SH-SY5Y (cell line): ENCODE measurements around the gene AUP1.

ENCODE experiments used
- GATA2 ChIP-seq: IDR thresholded peaks from 2 replicates; pipeline ENCODE4 v1.6.1; 2011; ENCODE audit warnings: mild to moderate bottlenecking, low read depth, low read length
- GATA3 ChIP-seq: IDR thresholded peaks from 2 replicates; pipeline ENCODE4 v1.6.1; 2011; ENCODE audit warnings: low read depth, mild to moderate bottlenecking, low read length, moderate library complexity

AUP1 gene

GRCh38 chr2:74516650-74517049 is 12.9 kb downstream of the AUP1 start:
- TF ChIP-seq GATA2 (no peak), GATA3 (no peak)

- TF ChIP-seq GATA2 (no peak), GATA3 (no peak)
Measured at GRCh38 chr2:74515981-74516633, 13.4 kb downstream of the AUP1 start.

DNA sequence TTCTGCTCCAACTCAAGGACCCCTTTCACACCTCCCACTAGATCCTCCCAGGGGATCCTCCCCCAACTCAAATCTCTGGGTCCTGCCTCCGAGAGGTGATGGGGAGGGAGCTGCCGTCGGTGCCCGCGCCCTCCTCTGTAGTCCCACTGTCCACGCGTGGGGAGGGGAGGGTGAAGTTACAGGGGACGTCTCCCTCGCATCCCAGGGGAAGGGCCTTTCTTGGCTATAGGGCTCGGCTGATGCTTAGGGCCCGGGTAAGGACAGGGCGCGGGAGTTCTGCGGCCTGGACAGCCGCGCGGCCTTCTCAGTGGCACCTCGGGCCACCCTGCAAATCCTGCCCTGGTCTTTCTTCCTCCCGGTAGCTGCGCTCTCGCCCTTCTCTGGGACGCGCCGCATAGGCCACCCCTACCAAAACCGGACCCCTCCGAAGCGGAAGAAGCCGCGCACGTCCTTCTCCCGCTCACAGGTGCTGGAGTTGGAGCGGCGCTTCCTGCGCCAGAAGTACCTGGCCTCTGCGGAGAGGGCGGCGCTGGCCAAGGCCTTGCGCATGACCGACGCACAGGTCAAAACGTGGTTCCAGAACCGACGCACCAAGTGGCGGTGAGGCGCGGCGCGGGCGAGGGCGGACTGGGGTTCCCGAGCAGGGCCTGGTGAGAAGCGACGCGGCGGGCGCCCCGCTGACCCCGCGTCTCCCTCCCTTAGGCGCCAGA is 14.1 kb downstream of the AUP1 start:
- TF ChIP-seq GATA2 (no peak), GATA3 (no peak)

- TF ChIP-seq GATA2 (no peak; the same call in 1 of the 2 replicates), GATA3 (no peak)
Measured at GRCh38 chr2:74514368-74515270, 14.9 kb downstream of the AUP1 start, which contains the start of gene TLX2. Gene TLX2 (plus strand): TSS chr2:74514450. CDS start chr2:74514807, 357 bp downstream.

DNA sequence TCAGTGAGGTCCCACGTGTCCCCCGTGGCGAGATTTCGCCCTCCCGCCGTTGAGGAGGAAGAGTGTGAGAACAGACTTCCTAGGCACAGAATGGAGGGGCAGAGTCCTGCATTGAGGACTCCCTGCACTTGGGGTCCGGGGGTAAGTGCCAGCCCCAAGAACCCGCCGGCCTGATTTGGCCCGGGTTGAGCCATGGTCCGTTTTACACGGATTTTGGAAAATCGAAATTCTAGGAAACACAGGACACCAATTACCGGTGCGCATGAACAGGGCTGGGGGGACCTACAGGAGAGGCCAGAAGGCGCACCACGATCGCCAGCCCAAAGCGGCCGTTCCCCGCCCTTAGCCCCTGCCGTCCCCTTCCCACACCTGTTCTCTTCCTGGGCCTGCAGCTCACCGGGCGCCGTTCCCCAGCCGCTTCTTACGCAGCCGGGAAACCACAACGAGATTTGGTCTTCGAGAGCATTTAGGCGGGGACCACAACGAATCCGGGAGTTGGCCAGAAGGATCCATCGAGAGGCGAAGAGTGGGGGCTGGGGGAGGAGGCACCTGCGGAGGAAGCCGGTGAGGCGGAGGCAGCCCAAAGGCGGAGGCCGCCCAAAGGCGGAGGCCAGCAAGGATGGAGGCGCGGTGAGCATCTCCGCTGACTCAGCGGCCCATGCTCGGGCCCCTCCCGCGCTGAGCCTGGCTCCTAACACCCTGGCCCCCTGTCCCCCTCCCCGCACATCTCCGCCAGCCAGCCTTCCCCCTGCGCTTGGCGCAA is 15.7 kb downstream of the AUP1 start:
- TF ChIP-seq GATA2, result no peak
- TF ChIP-seq GATA3, result no peak

DNA sequence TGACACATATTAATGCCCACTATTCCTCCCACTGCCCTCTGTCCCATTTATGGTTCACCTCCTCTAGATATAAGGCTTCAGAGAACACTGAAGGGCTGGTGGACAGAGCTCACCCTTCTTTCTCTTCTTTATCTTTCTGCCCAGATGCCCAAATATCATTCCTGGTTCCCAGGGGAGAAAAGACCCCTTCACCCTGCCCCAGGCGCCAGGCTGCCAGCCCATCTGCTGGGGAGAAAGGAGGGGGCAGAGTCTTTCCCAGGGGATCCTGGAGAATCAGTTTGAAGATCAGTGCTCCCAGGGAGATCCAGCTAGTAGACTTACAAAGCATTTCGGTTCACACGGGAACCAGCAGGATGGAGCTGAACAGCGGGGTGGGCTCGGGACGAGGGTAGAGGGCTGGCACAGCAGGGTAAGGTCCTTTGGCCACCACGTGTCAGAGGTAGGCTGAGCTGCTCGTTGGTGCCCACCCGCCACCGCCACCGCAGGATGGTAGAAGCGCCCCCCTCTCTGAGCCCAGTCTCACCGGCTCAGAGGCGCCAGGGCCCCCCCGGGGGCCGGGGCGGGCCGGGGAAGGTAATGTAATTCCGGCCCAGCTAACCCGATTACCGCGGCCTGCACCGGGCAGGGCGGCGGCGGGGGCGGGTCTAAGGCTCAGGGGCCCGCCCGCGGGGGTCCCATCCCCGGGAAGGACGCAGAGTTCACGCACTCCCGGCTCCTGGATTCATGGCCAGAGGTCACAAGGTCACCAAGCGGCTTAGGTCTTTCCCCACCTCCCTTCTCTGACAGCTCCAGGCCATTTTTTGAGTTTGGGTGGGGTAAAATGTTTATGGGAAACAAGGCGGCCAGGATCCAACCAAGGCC is 16.5 kb downstream of the AUP1 start:
- TF ChIP-seq GATA2 (peak; percentile 40), GATA3 (no peak)

- no peak for TF ChIP-seq GATA3
- TF ChIP-seq GATA2, result no peak
Measured at GRCh38 chr2:74511104-74511989, 18.2 kb downstream of the AUP1 start.

DNA sequence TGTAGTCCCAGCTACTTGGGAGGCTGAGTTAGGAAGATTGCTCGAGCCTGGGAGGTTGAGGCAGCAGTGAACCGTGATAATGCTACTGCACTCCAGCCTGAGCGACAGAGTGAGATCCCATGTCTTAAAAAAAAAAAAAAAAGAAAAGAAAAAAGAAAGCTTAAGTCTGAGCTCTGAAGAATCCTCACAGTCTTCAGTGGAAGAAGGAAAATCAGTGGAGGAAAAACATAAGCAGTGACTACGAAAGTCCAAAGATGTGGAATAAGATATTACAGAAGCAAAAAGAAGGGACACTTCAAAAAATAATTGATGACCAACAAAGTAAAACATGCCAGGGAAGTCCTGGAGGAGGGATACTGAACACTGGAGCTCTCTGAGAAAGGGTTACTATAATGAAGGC is 19.2 kb downstream of the AUP1 start:
- no peak for TF ChIP-seq GATA3
- TF ChIP-seq GATA2, result no peak

DNA sequence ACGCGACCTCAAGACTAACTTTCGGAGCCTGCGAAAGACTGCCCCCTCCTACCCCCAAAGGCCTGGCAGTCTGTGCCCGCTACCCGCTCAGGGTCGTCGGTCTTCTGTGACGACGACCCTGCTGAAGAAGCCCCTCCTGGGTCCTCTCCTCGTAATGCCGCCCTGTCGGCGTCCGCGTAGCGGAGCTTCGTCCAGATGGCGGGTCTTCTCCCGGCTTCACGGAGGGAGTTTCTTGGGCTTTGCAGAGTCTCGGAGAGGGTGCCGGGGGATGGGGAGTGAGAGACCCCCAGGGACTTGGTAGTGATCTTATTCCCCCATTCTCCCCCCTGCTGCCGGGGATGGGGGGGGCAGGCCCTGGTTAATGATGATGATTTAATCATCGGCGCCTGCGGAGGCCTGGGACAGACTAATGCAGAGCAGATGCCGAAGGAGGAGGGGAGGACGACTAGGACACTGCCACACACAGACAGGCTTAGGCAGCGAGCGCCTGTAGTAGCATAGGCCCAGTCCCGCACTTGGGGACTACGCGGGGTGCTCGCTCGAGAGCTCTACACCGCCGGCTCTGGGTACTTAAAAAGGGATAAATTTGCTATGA is 21.5 kb downstream of the AUP1 start:
- TF ChIP-seq GATA3 (no peak), GATA2 (no peak; the same call in 1 of the 2 replicates)

- TF ChIP-seq GATA2 (peak; percentile 87), GATA3 (no peak)
Measured at GRCh38 chr2:74507145-74507925, 22.2 kb downstream of the AUP1 start, which contains the start of gene PCGF1. Gene PCGF1 (minus strand): TSS chr2:74507695. CDS start chr2:74507668, 27 bp downstream.

DNA sequence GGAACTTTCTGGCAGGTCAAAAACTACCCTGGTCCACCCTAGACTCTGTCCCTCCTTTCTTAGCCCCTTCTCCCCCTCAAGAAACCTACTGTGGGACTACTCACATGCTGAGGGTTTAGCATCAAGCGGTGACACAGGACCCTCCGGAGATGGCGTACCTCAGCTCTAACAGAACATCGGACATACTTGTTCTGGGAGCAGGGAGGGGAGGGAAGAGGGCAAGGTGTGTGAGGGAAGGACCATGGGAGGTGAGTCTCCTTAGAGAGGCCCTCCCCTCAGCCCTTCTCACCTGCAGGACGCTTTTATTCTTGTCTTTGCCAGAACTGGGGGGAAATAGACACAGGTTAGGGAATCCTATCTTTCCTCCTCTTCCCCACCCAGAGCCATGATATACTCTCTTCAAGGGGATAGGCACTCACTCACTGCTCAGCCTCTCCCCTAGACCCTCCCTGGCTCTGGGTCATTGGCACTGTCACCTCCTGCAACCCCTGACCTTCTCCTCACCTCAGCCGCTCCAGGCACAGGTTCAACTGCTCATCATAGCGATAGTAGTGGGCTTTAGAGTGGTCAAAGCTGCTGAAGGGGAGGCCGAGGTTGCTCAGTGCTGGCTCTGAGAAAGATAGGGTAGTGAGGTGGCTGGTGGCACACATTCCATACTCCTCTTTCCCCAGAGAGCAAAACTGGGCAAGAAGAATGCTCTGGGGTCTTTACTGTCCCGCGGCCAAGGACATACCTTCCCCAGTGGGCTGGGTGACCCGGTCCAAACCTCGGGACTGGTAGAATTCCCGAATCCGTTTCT is 23.9 kb downstream of the AUP1 start:
- TF ChIP-seq GATA2 (no peak), GATA3 (no peak)
